Right cardiac atrium (tissue), 5 donors: ENCODE results near the gene ELP4. TPM values are rescaled to one million over a fixed set of nuclear protein-coding genes. Genes with fewer than 3 reads are reported as not detected.
A peak's percentile ranks its signal among the peaks of the same experiment; 100 is the strongest.

Experiments used
- ATAC-seq, 2 donors: fragments of 200-7000 bp; cut with Tn5 transposase; one replicate each; pipeline versions ENCODE4 v1.8.0 to v1.9.1; 2020; ENCODE audit warnings: moderate library complexity in 2 of 2, mild to moderate bottlenecking in 1 of 2
- DNase-seq, 3 donors: peaks; one replicate each; pipeline ENCODE4 v3.0.0-alpha.2; 2020
- H3K27ac ChIP-seq: one replicate; pipeline ENCODE4 v1.5.1; 2013; ENCODE audit warnings: mild to moderate bottlenecking, low read length, control low read depth, moderate library complexity
- H3K27me3 ChIP-seq: one replicate; pipeline ENCODE4 v1.6.1; 2013; ENCODE audit not compliant: control insufficient read depth, insufficient read depth
- H3K4me1 ChIP-seq: one replicate; pipeline ENCODE4 v1.6.1; 2013; ENCODE audit warnings: low read length; ENCODE audit not compliant: control insufficient read depth, insufficient read depth
- H3K4me3 ChIP-seq: one replicate; pipeline ENCODE4 v1.5.1; 2013; ENCODE audit warnings: low read length, control low read depth
- H3K9me3 ChIP-seq: one replicate; pipeline ENCODE4 v1.6.1; 2013; ENCODE audit warnings: low read length; ENCODE audit not compliant: control insufficient read depth
- WGBS: extraction: QIAGEN DNeasy Blood & Tissue Kit; methylation state at CpG from one replicate; pipeline ENCODE4 v1.1.7; 2013; 5-methylcytosine and 5-hydroxymethylcytosine counted together
- intact Hi-C, 4 donors: fragments of 100-400 bp; cut with DNase I; formaldehyde crosslinking; loops; one replicate each; pipeline versions ENCODE4 v1.11.0 to v1.14.0; 2022 to 2023
- polyA plus RNA-seq: library from polyadenylated mRNA; stranded (reverse); fragments of 200-250 nt; gene quantifications from one replicate; pipeline ENCODE4 v1.2.3, GENCODE V29; 2013
- total RNA-seq, 4 donors: library from RNA; stranded (reverse); fragmentation: NEBNext Ultra II Directional; extraction: Animal tissue kit (Norgen Biotek cat#: 25700); gene quantifications; one replicate each; pipeline ENCODE4 v1.2.1, GENCODE V29; 2021
- donor health status: healthy with polysubstance abuse.
- donor health status: DM: no; HTN: yes; CAD: no.
- donor health status: DM: no; HTN: no; CAD: no.
- donor health status: DM: no; HTN: yes; CAD: no; lungs with severe emphysema.
- donor health status: DM: yes; HTN: yes; CAD: no.

ELP4 gene
- total and polyA plus RNA-seq, 5 donors, result 13.2 to 17.9 (median 15.1) TPM

GRCh38 chr11:31608995-31609394 lies 99.4 kb downstream of the ELP4 start:
- no peaks in the 10 kb centered on the region for H3K4me1 ChIP-seq
- no peaks in the 10 kb centered on the region for H3K27me3 ChIP-seq
- H3K9me3 ChIP-seq, result no peaks in the 10 kb centered on the region
- no peak overlapping the region for H3K4me3 ChIP-seq
- WGBS, result 96% methylated on average over 8 of the region's 8 CpGs
- no peak for ATAC-seq
- intact Hi-C loops, result no loop called here
- no peak for DNase-seq
- no peak overlapping the region for H3K27ac ChIP-seq

- no peak overlapping the region for H3K27ac ChIP-seq
- no peak for ATAC-seq
- H3K4me1 ChIP-seq, result no peaks in the 10 kb centered on the region
- no peak overlapping the region for H3K4me3 ChIP-seq
- no peaks in the 10 kb centered on the region for H3K9me3 ChIP-seq
- no peaks in the 10 kb centered on the region for H3K27me3 ChIP-seq
- intact Hi-C loops, result no loop called here
- no peak for DNase-seq
Measured at GRCh38 chr11:31610544-31610943, 101.0 kb downstream of the ELP4 start.

GRCh38 chr11:31617246-31617645 lies 107.7 kb downstream of the ELP4 start:
- no peaks in the 10 kb centered on the region for H3K27me3 ChIP-seq
- H3K27ac ChIP-seq, result no peak overlapping the region
- H3K9me3 ChIP-seq, result no peaks in the 10 kb centered on the region
- no peaks in the 10 kb centered on the region for H3K4me1 ChIP-seq
- intact Hi-C loops, result no loop called here
- H3K4me3 ChIP-seq, result no peak overlapping the region
- no peak for DNase-seq
- no peak for ATAC-seq

GRCh38 chr11:31619980-31620379 lies 110.4 kb downstream of the ELP4 start:
- Histone ChIP-seq H3K9me3 (no peaks in the 10 kb centered on the region), H3K27me3 (no peaks in the 10 kb centered on the region), H3K27ac (no peak overlapping the region), H3K4me3 (no peak overlapping the region), H3K4me1 (no peaks in the 10 kb centered on the region)
- ATAC-seq (no peak), DNase-seq (no peak)
- intact Hi-C loops, result no loop called here

- Histone ChIP-seq H3K4me1 (no peaks in the 10 kb centered on the region), H3K4me3 (no peak overlapping the region), H3K9me3 (no peaks in the 10 kb centered on the region), H3K27me3 (no peaks in the 10 kb centered on the region), H3K27ac (no peak overlapping the region)
- intact Hi-C loops, result no loop called here
- DNase-seq, result no peak
- no peak for ATAC-seq
Measured at GRCh38 chr11:31620434-31620833, 110.9 kb downstream of the ELP4 start.

- no peak for DNase-seq
- H3K9me3 ChIP-seq, result no peaks in the 10 kb centered on the region
- 89% methylated on average over 1 of the region's 1 CpG for WGBS
- intact Hi-C loops, result no loop called here
- no peaks in the 10 kb centered on the region for H3K27me3 ChIP-seq
- H3K4me1 ChIP-seq, result no peaks in the 10 kb centered on the region
- no peak overlapping the region for H3K4me3 ChIP-seq
- no peak for ATAC-seq
- H3K27ac ChIP-seq, result no peak overlapping the region
Measured at GRCh38 chr11:31625868-31626267, 116.3 kb downstream of the ELP4 start.

GRCh38 chr11:31628111-31628510 lies 118.5 kb downstream of the ELP4 start:
- H3K27me3 ChIP-seq, result no peaks in the 10 kb centered on the region
- DNase-seq, result no peak
- WGBS, result 97% methylated on average over 1 of the region's 1 CpG
- ATAC-seq, result no peak
- no peak overlapping the region for H3K4me3 ChIP-seq
- intact Hi-C loops, result no loop called here
- no peak overlapping the region for H3K27ac ChIP-seq
- no peaks in the 10 kb centered on the region for H3K4me1 ChIP-seq
- H3K9me3 ChIP-seq, result no peaks in the 10 kb centered on the region

- Histone ChIP-seq H3K4me3 (no peak overlapping the region), H3K4me1 (no peaks in the 10 kb centered on the region), H3K27ac (no peak overlapping the region), H3K27me3 (no peaks in the 10 kb centered on the region), H3K9me3 (no peaks in the 10 kb centered on the region)
- 86% methylated on average over 4 of the region's 4 CpGs for WGBS
- no peak for ATAC-seq
- DNase-seq, result no peak
- intact Hi-C loops, result no loop called here
Measured at GRCh38 chr11:31636983-31637382, 127.4 kb downstream of the ELP4 start.

GRCh38 chr11:31640611-31641010 lies 131.0 kb downstream of the ELP4 start:
- ATAC-seq, result no peak
- Histone ChIP-seq H3K27ac (no peak overlapping the region), H3K4me1 (no peaks in the 10 kb centered on the region), H3K4me3 (no peak overlapping the region), H3K9me3 (no peaks in the 10 kb centered on the region), H3K27me3 (no peaks in the 10 kb centered on the region)
- intact Hi-C loops, result loop anchor here in 1 of 4 donors (10.0 kb wide), 1 partner anchor 64 kb away; no protein-coding TSS in a partner anchor
- DNase-seq, result no peak

- DNase-seq, result no peak
- H3K27me3 ChIP-seq, result no peaks in the 10 kb centered on the region
- 90% methylated on average over 3 of the region's 3 CpGs for WGBS
- no peaks in the 10 kb centered on the region for H3K4me1 ChIP-seq
- no peak for ATAC-seq
- intact Hi-C loops, result loop anchor here in 1 of 4 donors (10.0 kb wide), 1 partner anchor 63 kb away; no protein-coding TSS in a partner anchor
- no peak overlapping the region for H3K27ac ChIP-seq
- H3K9me3 ChIP-seq, result no peaks in the 10 kb centered on the region
- no peak overlapping the region for H3K4me3 ChIP-seq
Measured at GRCh38 chr11:31641477-31642062, 132.0 kb downstream of the ELP4 start.

GRCh38 chr11:31643857-31644256 lies 134.3 kb downstream of the ELP4 start:
- H3K4me1 ChIP-seq, result no peaks in the 10 kb centered on the region
- no peak overlapping the region for H3K4me3 ChIP-seq
- intact Hi-C loops, result loop anchor here in 1 of 4 donors (10.0 kb wide), 1 partner anchor 61 kb away; no protein-coding TSS in a partner anchor
- H3K27ac ChIP-seq, result no peak overlapping the region
- H3K27me3 ChIP-seq, result no peaks in the 10 kb centered on the region
- ATAC-seq, result no peak
- no peaks in the 10 kb centered on the region for H3K9me3 ChIP-seq
- WGBS, result 50% methylated on average over 1 of the region's 1 CpG
- no peak for DNase-seq

GRCh38 chr11:31645747-31646146 lies 136.2 kb downstream of the ELP4 start:
- DNase-seq, result no peak
- no peaks in the 10 kb centered on the region for H3K27me3 ChIP-seq
- no peak overlapping the region for H3K4me3 ChIP-seq
- no peak overlapping the region for H3K27ac ChIP-seq
- no peaks in the 10 kb centered on the region for H3K9me3 ChIP-seq
- intact Hi-C loops, result loop anchor here in 1 of 4 donors (10.0 kb wide), 1 partner anchor 59 kb away; no protein-coding TSS in a partner anchor
- H3K4me1 ChIP-seq, result no peaks in the 10 kb centered on the region
- peak; percentile 22 to 63 for ATAC-seq
